Measurements from ENCODE around the gene LCN1.

Gene LCN1

GRCh38 chr9:135562235-135562745 lies 41.0 kb downstream of the LCN1 start:
- no peak for DNase-seq (ENCODE audit: low read depth in 2 of 2)
- TF ChIP-seq CTCF (IDR thresholded peaks at IDR 0.05; ENCODE audit: low read depth, low read length) = no peak
- H3K4me3 ChIP-seq (replicated peaks in 1 of 2; ENCODE audit: low read depth in 2 of 2, low read length in 2 of 2) = no peak overlapping the region

GRCh38 chr9:135563039-135563476 lies 41.8 kb downstream of the LCN1 start:
- no peak for TF ChIP-seq CTCF (IDR thresholded peaks at IDR 0.05; ENCODE audit: low read depth, low read length)
- DNase-seq (ENCODE audit: low read depth in 2 of 2) = no peak

DNA sequence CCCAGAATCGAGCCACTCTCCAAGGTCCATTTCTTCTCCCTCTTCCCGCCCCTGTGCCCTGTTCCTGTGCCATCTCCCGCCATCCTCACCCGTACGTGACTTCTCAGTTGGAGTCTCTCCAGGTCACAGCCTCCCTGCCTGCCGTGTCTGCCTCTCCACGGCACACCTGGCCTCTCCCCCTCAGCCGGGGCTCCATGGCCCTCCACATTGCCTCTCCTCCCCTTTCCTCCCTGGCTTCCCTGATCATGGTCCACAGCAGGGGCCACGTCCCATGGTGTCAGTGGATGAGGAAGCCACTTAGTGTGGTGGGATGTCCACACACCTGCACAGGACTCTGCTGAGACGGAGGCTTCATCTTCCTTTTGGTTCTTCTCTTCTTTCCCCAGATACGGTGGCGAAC lies 42.6 kb downstream of the LCN1 start:
- no peak overlapping the region for H3K4me3 ChIP-seq (replicated peaks in 1 of 2; ENCODE audit: low read depth in 2 of 2, low read length in 2 of 2)
- DNase-seq (ENCODE audit: low read depth in 2 of 2) = no peak
- TF ChIP-seq CTCF (IDR thresholded peaks at IDR 0.05; ENCODE audit: low read depth, low read length) = no peak

More at GRCh38 chr9:135563039-135563476, 41.8 kb downstream of the LCN1 start:
- no peak overlapping the region for H3K4me3 ChIP-seq (replicated peaks in 1 of 2; ENCODE audit: low read depth in 2 of 2, low read length in 2 of 2)

DNA sequence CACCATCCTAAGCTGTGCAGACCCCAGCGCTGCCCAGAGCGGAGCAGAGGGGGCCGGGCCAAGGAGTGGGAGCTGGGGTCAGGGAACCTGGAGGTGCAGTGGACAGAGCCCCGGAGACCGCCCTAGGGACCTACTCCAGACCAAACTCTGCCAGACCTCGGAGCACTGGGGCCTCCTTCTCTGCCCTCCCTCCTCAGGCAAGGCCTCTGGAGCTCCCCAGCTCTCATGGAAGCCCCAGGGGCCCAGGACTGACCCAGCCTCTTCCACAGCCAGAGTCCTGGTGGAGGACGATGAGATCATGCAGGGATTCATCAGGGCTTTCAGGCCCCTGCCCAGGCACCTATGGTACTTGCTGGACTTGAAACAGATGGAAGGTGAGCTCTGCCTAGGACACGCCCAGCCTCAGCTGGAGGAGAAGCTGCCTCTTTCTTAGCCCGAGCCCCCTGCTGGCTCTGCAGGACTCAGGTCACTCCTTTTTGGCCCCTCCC lies 43.9 kb downstream of the LCN1 start:
- no peak overlapping the region for H3K4me3 ChIP-seq (replicated peaks in 1 of 2; ENCODE audit: low read depth in 2 of 2, low read length in 2 of 2)
- no peak for DNase-seq (ENCODE audit: low read depth in 2 of 2)
- no peak for TF ChIP-seq CTCF (IDR thresholded peaks at IDR 0.05; ENCODE audit: low read depth, low read length)

DNA sequence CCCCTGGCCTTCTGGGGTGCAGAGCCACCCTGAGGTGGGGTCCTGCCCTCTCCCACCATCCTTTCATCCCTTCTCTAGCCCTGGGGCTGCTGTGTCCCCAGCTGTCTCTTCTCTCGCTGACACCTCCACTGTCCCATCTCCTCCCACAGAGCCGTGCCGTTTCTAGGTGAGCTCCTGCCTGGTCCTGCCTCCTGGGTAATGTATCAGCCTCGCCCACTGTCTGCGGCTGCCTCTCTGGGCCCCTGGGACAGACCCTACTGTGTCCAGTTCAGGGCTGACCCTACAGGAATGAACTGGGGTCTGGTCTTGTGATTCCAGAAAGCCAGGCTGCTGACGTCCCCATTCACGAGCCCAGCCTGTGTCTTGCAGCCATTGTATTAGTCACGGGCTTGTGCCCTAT lies 44.4 kb downstream of the LCN1 start:
- H3K4me3 ChIP-seq (replicated peaks in 1 of 2; ENCODE audit: low read depth in 2 of 2, low read length in 2 of 2) = no peak overlapping the region
- no peak for TF ChIP-seq CTCF (IDR thresholded peaks at IDR 0.05; ENCODE audit: low read depth, low read length)
- no peak for DNase-seq (ENCODE audit: low read depth in 2 of 2)

DNA sequence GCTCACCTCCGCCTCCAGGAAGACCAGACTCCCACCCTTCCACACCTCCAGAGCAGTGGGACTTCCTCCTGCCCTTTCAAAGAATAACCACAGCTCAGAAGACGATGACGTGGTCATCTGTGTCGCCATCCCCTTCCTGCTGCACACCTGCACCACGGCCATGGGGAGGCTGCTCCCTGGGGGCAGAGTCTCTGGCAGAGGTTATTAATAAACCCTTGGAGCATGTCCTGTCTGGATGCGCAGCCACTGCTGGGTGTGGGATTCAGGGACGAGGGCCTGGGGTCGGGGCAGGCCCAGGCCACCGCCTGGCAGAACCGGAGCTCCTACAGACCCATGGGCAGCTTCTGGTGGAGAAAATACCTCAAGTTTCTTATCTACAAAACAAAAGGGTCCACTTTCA lies 45.3 kb downstream of the LCN1 start:
- TF ChIP-seq CTCF (IDR thresholded peaks at IDR 0.05; ENCODE audit: low read depth, low read length) = no peak
- no peak overlapping the region for H3K4me3 ChIP-seq (replicated peaks in 1 of 2; ENCODE audit: low read depth in 2 of 2, low read length in 2 of 2)
- DNase-seq (ENCODE audit: low read depth in 2 of 2) = no peak

- TF ChIP-seq CTCF (IDR thresholded peaks at IDR 0.05; ENCODE audit: low read depth, low read length) = no peak
- no peak overlapping the region for H3K4me3 ChIP-seq (replicated peaks in 1 of 2; ENCODE audit: low read depth in 2 of 2, low read length in 2 of 2)
- DNase-seq (ENCODE audit: low read depth in 2 of 2) = no peak
Measured at GRCh38 chr9:135567311-135567710, 46.1 kb downstream of the LCN1 start.

Data from cardiac fibroblast (primary cell).